ENCODE data around the gene MSL1. TPM values are rescaled to one million over a fixed set of nuclear protein-coding genes. Genes with fewer than 3 reads are reported as not detected.

Gene MSL1
- total and polyA plus RNA-seq, 2 of the 13 experiments (the other 11 are each of a cell fraction or from before 2014, with no cell fraction given) = 63.8 to 88.5 TPM

- TF ChIP-seq, protein P1, sequence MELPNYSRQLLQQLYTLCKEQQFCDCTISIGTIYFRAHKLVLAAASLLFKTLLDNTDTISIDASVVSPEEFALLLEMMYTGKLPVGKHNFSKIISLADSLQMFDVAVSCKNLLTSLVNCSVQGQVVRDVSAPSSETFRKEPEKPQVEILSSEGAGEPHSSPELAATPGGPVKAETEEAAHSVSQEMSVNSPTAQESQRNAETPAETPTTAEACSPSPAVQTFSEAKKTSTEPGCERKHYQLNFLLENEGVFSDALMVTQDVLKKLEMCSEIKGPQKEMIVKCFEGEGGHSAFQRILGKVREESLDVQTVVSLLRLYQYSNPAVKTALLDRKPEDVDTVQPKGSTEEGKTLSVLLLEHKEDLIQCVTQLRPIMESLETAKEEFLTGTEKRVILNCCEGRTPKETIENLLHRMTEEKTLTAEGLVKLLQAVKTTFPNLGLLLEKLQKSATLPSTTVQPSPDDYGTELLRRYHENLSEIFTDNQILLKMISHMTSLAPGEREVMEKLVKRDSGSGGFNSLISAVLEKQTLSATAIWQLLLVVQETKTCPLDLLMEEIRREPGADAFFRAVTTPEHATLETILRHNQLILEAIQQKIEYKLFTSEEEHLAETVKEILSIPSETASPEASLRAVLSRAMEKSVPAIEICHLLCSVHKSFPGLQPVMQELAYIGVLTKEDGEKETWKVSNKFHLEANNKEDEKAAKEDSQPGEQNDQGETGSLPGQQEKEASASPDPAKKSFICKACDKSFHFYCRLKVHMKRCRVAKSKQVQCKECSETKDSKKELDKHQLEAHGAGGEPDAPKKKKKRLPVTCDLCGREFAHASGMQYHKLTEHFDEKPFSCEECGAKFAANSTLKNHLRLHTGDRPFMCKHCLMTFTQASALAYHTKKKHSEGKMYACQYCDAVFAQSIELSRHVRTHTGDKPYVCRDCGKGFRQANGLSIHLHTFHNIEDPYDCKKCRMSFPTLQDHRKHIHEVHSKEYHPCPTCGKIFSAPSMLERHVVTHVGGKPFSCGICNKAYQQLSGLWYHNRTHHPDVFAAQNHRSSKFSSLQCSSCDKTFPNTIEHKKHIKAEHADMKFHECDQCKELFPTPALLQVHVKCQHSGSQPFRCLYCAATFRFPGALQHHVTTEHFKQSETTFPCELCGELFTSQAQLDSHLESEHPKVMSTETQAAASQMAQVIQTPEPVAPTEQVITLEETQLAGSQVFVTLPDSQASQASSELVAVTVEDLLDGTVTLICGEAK (IDR thresholded peaks at IDR 0.05) = no peak
- TF ChIP-seq, protein P1 (CRISPR knock-in tag; IDR thresholded peaks at IDR 0.05) = peak; percentile 73; the same call in 1 of the 2 replicates
- TF ChIP-seq SOX6 (IDR thresholded peaks at IDR 0.05) = no peak
- TF ChIP-seq SOX6 (CRISPR knock-in tag; IDR thresholded peaks at IDR 0.05) = peak; percentile 91
- TF ChIP-seq, protein P2, sequence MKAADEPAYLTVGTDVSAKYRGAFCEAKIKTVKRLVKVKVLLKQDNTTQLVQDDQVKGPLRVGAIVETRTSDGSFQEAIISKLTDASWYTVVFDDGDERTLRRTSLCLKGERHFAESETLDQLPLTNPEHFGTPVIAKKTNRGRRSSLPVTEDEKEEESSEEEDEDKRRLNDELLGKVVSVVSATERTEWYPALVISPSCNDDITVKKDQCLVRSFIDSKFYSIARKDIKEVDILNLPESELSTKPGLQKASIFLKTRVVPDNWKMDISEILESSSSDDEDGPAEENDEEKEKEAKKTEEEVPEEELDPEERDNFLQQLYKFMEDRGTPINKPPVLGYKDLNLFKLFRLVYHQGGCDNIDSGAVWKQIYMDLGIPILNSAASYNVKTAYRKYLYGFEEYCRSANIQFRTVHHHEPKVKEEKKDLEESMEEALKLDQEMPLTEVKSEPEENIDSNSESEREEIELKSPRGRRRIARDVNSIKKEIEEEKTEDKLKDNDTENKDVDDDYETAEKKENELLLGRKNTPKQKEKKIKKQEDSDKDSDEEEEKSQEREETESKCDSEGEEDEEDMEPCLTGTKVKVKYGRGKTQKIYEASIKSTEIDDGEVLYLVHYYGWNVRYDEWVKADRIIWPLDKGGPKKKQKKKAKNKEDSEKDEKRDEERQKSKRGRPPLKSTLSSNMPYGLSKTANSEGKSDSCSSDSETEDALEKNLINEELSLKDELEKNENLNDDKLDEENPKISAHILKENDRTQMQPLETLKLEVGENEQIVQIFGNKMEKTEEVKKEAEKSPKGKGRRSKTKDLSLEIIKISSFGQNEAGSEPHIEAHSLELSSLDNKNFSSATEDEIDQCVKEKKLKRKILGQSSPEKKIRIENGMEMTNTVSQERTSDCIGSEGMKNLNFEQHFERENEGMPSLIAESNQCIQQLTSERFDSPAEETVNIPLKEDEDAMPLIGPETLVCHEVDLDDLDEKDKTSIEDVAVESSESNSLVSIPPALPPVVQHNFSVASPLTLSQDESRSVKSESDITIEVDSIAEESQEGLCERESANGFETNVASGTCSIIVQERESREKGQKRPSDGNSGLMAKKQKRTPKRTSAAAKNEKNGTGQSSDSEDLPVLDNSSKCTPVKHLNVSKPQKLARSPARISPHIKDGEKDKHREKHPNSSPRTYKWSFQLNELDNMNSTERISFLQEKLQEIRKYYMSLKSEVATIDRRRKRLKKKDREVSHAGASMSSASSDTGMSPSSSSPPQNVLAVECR (CRISPR knock-in tag; IDR thresholded peaks at IDR 0.05; ENCODE audit: borderline replicate concordance) = peak; percentile 93
- peak in 1 of 2 experiments; percentile 79; a peak in 2 of 4 replicates for TF ChIP-seq ATF4 (CRISPR knock-in tag; IDR thresholded peaks at IDR 0.05)
- peak; percentile 88; the same call in 1 of the 2 replicates for TF ChIP-seq ZKSCAN8 (CRISPR knock-in tag; IDR thresholded peaks at IDR 0.05; ENCODE audit: borderline replicate concordance)
- peak; percentile 63 for TF ChIP-seq MED8 (CRISPR knock-in tag; IDR thresholded peaks at IDR 0.05; ENCODE audit: insufficient replicate concordance)
- TF ChIP-seq REST (IDR thresholded peaks at IDR 0.05; ENCODE audit: borderline replicate concordance in 1 of 2, low read depth in 1 of 2, low read length in 2 of 2) = peak in 1 of 2 experiments; percentile 75; a peak in 1 of 4 replicates
These were observed 8.5 kb upstream of the MSL1 start (continued) for GRCh38 chr17:40113110-40113906.
